ENCODE measurements around the gene FILIP1.

Gene FILIP1, protein sequence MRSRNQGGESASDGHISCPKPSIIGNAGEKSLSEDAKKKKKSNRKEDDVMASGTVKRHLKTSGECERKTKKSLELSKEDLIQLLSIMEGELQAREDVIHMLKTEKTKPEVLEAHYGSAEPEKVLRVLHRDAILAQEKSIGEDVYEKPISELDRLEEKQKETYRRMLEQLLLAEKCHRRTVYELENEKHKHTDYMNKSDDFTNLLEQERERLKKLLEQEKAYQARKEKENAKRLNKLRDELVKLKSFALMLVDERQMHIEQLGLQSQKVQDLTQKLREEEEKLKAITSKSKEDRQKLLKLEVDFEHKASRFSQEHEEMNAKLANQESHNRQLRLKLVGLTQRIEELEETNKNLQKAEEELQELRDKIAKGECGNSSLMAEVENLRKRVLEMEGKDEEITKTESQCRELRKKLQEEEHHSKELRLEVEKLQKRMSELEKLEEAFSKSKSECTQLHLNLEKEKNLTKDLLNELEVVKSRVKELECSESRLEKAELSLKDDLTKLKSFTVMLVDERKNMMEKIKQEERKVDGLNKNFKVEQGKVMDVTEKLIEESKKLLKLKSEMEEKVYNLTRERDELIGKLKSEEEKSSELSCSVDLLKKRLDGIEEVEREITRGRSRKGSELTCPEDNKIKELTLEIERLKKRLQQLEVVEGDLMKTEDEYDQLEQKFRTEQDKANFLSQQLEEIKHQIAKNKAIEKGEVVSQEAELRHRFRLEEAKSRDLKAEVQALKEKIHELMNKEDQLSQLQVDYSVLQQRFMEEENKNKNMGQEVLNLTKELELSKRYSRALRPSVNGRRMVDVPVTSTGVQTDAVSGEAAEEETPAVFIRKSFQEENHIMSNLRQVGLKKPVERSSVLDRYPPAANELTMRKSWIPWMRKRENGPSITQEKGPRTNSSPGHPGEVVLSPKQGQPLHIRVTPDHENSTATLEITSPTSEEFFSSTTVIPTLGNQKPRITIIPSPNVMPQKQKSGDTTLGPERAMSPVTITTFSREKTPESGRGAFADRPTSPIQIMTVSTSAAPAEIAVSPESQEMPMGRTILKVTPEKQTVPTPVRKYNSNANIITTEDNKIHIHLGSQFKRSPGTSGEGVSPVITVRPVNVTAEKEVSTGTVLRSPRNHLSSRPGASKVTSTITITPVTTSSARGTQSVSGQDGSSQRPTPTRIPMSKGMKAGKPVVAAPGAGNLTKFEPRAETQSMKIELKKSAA (N-terminal part only)

DNA sequence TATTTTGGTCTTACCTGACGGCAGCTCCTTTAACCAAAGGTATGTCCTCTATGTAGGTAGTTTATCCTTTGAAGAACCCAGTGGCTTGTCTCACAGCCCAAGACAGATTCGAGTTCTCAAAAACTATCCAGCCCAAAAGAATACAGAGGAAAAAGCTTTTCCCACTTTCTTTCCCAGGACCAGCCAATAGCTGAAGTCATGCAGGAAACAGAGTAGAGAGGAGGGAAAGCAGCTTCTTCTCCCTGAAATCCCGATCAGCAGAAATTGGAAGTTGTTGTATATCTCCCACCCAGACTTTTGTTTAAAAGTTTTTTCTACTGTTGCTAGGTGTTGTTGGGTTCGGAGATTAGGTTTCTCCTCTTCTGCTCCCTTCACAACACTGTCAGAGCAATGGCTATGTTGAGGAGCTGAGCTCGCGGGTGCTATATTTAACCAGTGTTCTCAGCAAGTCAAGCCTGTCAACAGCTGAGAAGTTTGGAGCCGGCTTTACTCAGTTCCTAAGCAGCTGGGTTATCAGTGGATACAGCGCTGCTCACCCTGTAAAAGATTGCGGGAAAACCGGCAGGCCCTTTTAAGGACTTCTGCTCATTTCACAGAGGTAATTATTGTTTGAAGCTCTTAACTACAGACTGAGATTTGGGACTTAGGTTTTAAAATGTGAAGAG is at the start of gene FILIP1:
Gene FILIP1, minus strand, starts transcription at position 401 of the 665 bp plus-strand sequence. CDS start 78,828 bp downstream, outside the sequence.
- TF ChIP-seq MAX (IDR thresholded peaks at IDR 0.05; ENCODE audit: low read depth, low read length) (no peak), CTCF (IDR thresholded peaks at IDR 0.05; ENCODE audit: low read depth, low read length) (no peak), MYC (IDR thresholded peaks at IDR 0.05; ENCODE audit: low read depth, low read length) (no peak), POLR2A (IDR thresholded peaks at IDR 0.05; ENCODE audit: extremely low read depth, insufficient read length) (no peak)
- H3K4me3 ChIP-seq (ENCODE audit: low read depth, low read length) = no peak within 1 kb of the TSS
- no peak for DNase-seq (ENCODE audit: low read depth)

DNA sequence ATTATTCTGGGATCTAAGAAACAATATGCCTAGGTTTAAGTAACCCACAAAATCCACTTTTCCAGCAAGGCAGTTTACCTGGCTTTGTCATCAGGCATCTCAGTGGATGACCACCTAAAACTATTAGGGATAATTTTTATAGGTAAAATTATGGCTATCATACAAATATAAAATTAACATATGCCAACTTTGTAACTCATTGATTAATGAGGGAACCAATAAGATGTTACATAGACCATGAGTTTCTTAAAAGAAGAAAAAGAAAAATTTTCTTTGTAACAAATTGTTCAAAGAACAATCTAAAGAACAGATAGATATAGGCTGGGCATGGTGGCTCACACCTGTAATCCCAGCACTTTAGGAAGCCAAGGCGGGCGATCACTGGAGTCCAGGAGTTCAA is 49.7 kb upstream of the FILIP1 start:
- DNase-seq (ENCODE audit: low read depth) = no peak
- no peak overlapping the region for H3K4me3 ChIP-seq (ENCODE audit: low read depth, low read length)
- TF ChIP-seq CTCF (IDR thresholded peaks at IDR 0.05; ENCODE audit: low read depth, low read length) = no peak
- no peak for TF ChIP-seq MYC (IDR thresholded peaks at IDR 0.05; ENCODE audit: low read depth, low read length)
- no peak for TF ChIP-seq POLR2A (IDR thresholded peaks at IDR 0.05; ENCODE audit: extremely low read depth, insufficient read length)
- TF ChIP-seq MAX (IDR thresholded peaks at IDR 0.05; ENCODE audit: low read depth, low read length) = no peak

DNA sequence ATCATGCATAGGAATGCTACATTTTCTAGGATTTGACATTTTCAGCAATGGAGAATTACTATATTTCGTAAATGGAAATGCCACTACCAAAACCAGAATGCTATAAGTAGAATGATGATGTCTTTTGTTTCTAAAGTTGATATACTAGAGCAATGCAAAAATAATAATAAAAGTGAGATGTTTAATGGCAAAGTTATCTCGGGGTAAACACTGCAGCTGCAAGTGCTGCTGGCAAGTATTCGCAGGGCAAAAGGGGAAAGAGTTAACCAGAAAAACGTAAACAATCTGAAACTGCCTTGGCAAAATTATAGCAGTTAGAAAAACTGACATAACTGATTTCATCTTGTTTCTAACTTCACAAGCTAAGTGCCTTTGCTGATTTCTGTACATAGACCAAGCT is 45.5 kb upstream of the FILIP1 start:
- H3K4me3 ChIP-seq (ENCODE audit: low read depth, low read length) = no peak overlapping the region
- DNase-seq (ENCODE audit: low read depth) = no peak
- TF ChIP-seq POLR2A (IDR thresholded peaks at IDR 0.05; ENCODE audit: extremely low read depth, insufficient read length) (no peak), MAX (IDR thresholded peaks at IDR 0.05; ENCODE audit: low read depth, low read length) (no peak), MYC (IDR thresholded peaks at IDR 0.05; ENCODE audit: low read depth, low read length) (no peak), CTCF (IDR thresholded peaks at IDR 0.05; ENCODE audit: low read depth, low read length) (no peak)

DNA sequence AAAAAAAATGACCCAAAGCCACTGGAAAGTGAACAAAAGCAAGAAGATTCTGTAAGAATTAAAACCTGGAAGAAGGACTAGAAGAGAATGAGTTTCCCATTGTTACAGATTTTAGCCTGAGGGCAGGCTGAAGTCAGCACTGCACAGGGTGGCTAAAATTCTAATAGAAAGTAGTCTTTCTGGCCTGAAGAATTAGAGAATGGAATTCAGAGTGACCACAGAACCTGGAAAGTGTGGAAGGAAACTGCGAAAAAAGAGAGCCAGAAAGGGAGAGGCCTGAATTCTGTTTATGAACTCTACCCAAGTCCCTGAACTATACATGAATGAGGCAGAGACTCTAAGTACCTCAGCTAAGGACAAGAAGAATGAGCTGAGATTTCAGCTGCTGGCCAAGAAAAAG is 38.9 kb upstream of the FILIP1 start:
- H3K4me3 ChIP-seq (ENCODE audit: low read depth, low read length) = no peak overlapping the region
- no peak for TF ChIP-seq MYC (IDR thresholded peaks at IDR 0.05; ENCODE audit: low read depth, low read length)
- no peak for TF ChIP-seq CTCF (IDR thresholded peaks at IDR 0.05; ENCODE audit: low read depth, low read length)
- TF ChIP-seq POLR2A (IDR thresholded peaks at IDR 0.05; ENCODE audit: extremely low read depth, insufficient read length) = no peak
- no peak for TF ChIP-seq MAX (IDR thresholded peaks at IDR 0.05; ENCODE audit: low read depth, low read length)
- DNase-seq (ENCODE audit: low read depth) = no peak

DNA sequence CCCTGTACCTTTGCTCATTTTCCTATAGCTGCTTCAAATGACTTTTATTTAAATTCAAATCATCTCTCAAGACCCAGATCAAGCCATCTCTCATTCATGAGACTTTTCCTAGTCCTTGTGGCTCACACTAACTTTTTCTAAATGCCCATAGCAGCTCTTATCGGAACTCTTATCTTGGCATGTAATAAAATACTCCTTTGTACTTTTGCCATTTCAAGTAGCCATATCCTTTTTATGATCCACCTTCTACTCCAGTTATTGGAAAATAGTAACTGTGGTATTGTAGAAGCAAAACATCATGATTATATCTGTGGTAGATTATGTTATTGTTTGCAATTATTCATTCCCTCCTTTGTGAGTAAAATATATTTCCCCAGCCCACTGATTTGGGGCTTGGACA is 37.6 kb upstream of the FILIP1 start:
- H3K4me3 ChIP-seq (ENCODE audit: low read depth, low read length) = no peak overlapping the region
- TF ChIP-seq MAX (IDR thresholded peaks at IDR 0.05; ENCODE audit: low read depth, low read length) = no peak
- no peak for TF ChIP-seq MYC (IDR thresholded peaks at IDR 0.05; ENCODE audit: low read depth, low read length)
- no peak for TF ChIP-seq CTCF (IDR thresholded peaks at IDR 0.05; ENCODE audit: low read depth, low read length)
- DNase-seq (ENCODE audit: low read depth) = no peak
